ENCODE results near the gene SND1. TPM values are rescaled to one million over a fixed set of nuclear protein-coding genes. Genes with fewer than 3 reads are reported as not detected.

Gene SND1
- total and polyA plus RNA-seq, 3 experiments from 2014 or later: 121 to 203 (median 198) TPM

DNA sequence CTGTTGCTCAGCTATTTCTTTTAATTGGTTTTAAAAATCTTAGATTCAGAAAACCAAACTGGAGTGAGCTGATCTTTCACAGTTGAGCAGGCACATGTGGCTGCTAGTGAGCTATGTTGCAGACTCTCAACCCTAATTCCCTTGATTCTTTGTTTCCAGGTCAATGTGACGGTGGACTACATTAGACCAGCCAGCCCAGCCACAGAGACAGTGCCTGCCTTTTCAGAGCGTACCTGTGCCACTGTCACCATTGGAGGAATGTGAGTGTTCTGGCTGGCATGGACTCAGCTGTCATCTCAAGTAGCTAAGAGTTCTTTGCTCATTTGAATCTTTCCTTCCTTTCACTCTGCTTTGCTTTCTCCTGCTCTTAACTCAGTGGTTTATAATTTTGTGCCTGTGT lies 192.2 kb downstream of the SND1 start:
- H3K9me3 ChIP-seq (ENCODE audit: low read length): no peaks in the 10 kb centered on the region

DNA sequence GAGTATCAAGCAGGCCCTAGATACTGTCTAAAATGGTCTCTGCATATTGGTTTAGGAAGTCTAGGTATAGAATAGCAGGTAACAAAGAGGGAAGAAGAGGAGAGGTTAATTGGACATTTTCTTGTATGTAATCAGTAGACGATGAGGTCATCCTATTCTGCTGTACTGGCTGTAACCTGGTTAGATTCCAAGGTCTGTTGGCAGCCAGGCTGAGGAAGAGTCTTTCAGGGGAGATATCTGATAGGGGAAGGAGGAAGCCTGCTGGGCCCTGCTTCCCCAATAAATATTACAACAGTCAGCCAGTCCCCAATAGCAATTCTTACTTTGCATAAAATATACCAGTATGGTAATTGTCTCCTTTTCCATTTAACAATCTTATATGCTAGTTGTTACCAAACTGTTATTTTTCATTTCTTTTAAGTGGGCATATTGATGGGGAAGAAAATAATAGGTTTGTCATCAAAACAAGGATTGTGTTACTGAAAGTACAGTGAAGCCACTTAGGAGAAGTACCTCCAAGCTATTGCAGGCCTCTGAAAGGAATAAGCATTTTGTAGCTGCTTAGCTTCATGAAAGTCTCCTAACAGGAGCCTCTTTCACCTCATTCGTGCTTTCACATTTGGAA lies 192.8 kb downstream of the SND1 start:
- Histone ChIP-seq H3K4me3 (ENCODE audit: low read length) (no peak overlapping the region), H3K36me3 (ENCODE audit: insufficient read depth, low read length) (no peaks in the 10 kb centered on the region), H3K9me3 (ENCODE audit: low read length) (no peaks in the 10 kb centered on the region), H3K27me3 (ENCODE audit: insufficient read depth, low read length, poor library complexity, severe bottlenecking) (no peaks in the 10 kb centered on the region), H3K4me1 (ENCODE audit: insufficient read depth, low read length) (no peaks in the 10 kb centered on the region), H3K27ac (ENCODE audit: low read depth, low read length) (no peak overlapping the region)
- Mint-ChIP-seq H3K36me3 (peaks cover 0 to 44% (median 31%) of the 10 kb centered on the region in 3 donors), H3K27me3 (peaks cover 0 to 1% of the 10 kb centered on the region in 2 donors), H3K27ac (no peak overlapping the region), H3K4me3 (no peak overlapping the region), H3K9me3 (no peaks in the 10 kb centered on the region), H3K4me1 (peaks cover 2 to 19% (median 4%) of the 10 kb centered on the region in 3 donors)
- DNase-seq: no peak
- POLR2A ChIA-PET: no interaction called here
- CTCF ChIA-PET: no interaction called here

More for the DNA sequence above, 192.2 kb downstream of the SND1 start:
- Mint-ChIP-seq H3K27me3 (peaks cover 0 to 1% of the 10 kb centered on the region in 2 donors), H3K27ac (peak overlapping the region in 1 of 8 donors; percentile 82), H3K4me1 (peaks cover 0 to 19% (median 4%) of the 10 kb centered on the region in 3 donors), H3K36me3 (peaks cover 0 to 38% (median 25%) of the 10 kb centered on the region in 3 donors), H3K9me3 (no peaks in the 10 kb centered on the region), H3K4me3 (no peak overlapping the region)
- Histone ChIP-seq H3K27ac (ENCODE audit: low read depth, low read length) (no peak overlapping the region), H3K36me3 (ENCODE audit: insufficient read depth, low read length) (no peaks in the 10 kb centered on the region), H3K4me1 (ENCODE audit: insufficient read depth, low read length) (no peaks in the 10 kb centered on the region), H3K27me3 (ENCODE audit: insufficient read depth, low read length, poor library complexity, severe bottlenecking) (no peaks in the 10 kb centered on the region), H3K4me3 (ENCODE audit: low read length) (no peak overlapping the region)
- CTCF ChIA-PET: no interaction called here
- DNase-seq: no peak
- POLR2A ChIA-PET: no interaction called here

- H3K27me3 Mint-ChIP-seq: peaks cover 0 to 1% of the 10 kb centered on the region in 2 donors
- H3K4me3 Mint-ChIP-seq: no peak overlapping the region
- no peaks in the 10 kb centered on the region for H3K9me3 ChIP-seq (ENCODE audit: low read length)
- no peak overlapping the region for H3K27ac ChIP-seq (ENCODE audit: low read depth, low read length)
- peaks cover 3 to 15% (median 4%) of the 10 kb centered on the region in 3 donors for H3K4me1 Mint-ChIP-seq
- no peaks in the 10 kb centered on the region for H3K9me3 Mint-ChIP-seq
- POLR2A ChIA-PET: no interaction called here
- no peak overlapping the region for H3K27ac Mint-ChIP-seq
- no peak overlapping the region for H3K4me3 ChIP-seq (ENCODE audit: low read length)
- H3K36me3 ChIP-seq (ENCODE audit: insufficient read depth, low read length): no peaks in the 10 kb centered on the region
- CTCF ChIA-PET: no interaction called here
- no peaks in the 10 kb centered on the region for H3K4me1 ChIP-seq (ENCODE audit: insufficient read depth, low read length)
- no peaks in the 10 kb centered on the region for H3K27me3 ChIP-seq (ENCODE audit: insufficient read depth, low read length, poor library complexity, severe bottlenecking)
- H3K36me3 Mint-ChIP-seq: peaks cover 0 to 43% (median 35%) of the 10 kb centered on the region in 3 donors
- no peak for DNase-seq
These were observed 193.7 kb downstream of the SND1 start for GRCh38 chr7:127845522-127846214.

DNA sequence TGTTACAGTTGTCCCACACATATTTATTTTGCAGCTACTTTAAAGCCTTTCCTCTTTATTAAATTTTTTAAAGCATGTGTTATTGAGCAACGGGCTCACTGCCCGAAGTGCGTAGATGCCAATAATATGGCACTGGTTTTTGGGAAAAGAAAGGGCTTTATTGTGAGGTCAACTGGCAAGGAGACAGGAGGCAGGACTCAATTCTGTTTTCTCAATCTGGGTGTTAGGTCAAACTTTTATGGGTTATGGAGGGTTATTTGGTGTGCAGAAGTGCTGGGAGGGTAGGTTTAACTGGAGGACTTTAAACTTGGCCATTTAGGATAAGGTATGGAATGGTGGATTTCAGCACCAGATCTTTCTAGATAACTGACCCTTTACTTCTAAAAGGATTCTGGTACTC lies 195.6 kb downstream of the SND1 start:
- Mint-ChIP-seq H3K4me3 (no peak overlapping the region), H3K27me3 (peaks cover 0 to 1% of the 10 kb centered on the region in 2 donors), H3K36me3 (peaks cover 0 to 45% (median 32%) of the 10 kb centered on the region in 3 donors), H3K9me3 (no peaks in the 10 kb centered on the region), H3K27ac (no peak overlapping the region), H3K4me1 (peaks cover 3 to 10% (median 8%) of the 10 kb centered on the region in 3 donors)
- ChIA-PET CTCF (no interaction called here), POLR2A (no interaction called here)
- Histone ChIP-seq H3K9me3 (ENCODE audit: low read length) (no peaks in the 10 kb centered on the region), H3K27me3 (ENCODE audit: insufficient read depth, low read length, poor library complexity, severe bottlenecking) (no peaks in the 10 kb centered on the region), H3K4me1 (ENCODE audit: insufficient read depth, low read length) (no peaks in the 10 kb centered on the region), H3K27ac (ENCODE audit: low read depth, low read length) (no peak overlapping the region), H3K36me3 (ENCODE audit: insufficient read depth, low read length) (no peaks in the 10 kb centered on the region), H3K4me3 (ENCODE audit: low read length) (no peak overlapping the region)
- no peak for DNase-seq

DNA sequence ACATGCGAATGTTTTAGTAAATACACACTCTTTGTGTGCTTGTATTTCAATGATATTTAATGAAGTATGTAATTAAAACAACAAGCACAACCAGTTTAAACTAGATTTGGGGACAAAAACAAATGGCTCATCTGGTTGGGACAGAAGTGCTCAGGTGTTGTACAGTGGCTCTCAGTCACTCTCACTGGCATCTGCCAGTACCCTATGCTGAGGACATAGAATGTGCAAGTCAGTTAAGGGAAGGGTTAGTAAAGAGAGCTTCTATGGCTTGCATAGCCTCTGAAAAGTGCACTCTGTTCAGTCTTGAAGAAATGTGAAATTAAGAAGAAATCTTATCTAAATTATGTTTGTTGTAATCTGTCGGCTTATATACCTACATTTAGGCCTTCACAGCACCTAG lies 196.2 kb downstream of the SND1 start:
- peaks cover 9 to 16% (median 14%) of the 10 kb centered on the region in 3 donors for H3K4me1 Mint-ChIP-seq
- peaks cover 0 to 4% of the 10 kb centered on the region in 2 donors for H3K27me3 Mint-ChIP-seq
- no peaks in the 10 kb centered on the region for H3K9me3 Mint-ChIP-seq
- no peak overlapping the region for H3K27ac Mint-ChIP-seq
- no peaks in the 10 kb centered on the region for H3K4me1 ChIP-seq (ENCODE audit: insufficient read depth, low read length)
- ChIA-PET CTCF (no interaction called here), POLR2A (no interaction called here)
- H3K9me3 ChIP-seq (ENCODE audit: low read length): no peaks in the 10 kb centered on the region
- H3K36me3 ChIP-seq (ENCODE audit: insufficient read depth, low read length): no peaks in the 10 kb centered on the region
- peaks cover 0 to 39% (median 32%) of the 10 kb centered on the region in 3 donors for H3K36me3 Mint-ChIP-seq
- H3K4me3 Mint-ChIP-seq: no peak overlapping the region
- no peak overlapping the region for H3K27ac ChIP-seq (ENCODE audit: low read depth, low read length)
- no peaks in the 10 kb centered on the region for H3K27me3 ChIP-seq (ENCODE audit: insufficient read depth, low read length, poor library complexity, severe bottlenecking)
- H3K4me3 ChIP-seq (ENCODE audit: low read length): no peak overlapping the region
- no peak for DNase-seq

- Histone ChIP-seq H3K4me3 (ENCODE audit: low read length) (no peak overlapping the region), H3K27me3 (ENCODE audit: insufficient read depth, low read length, poor library complexity, severe bottlenecking) (no peaks in the 10 kb centered on the region), H3K36me3 (ENCODE audit: insufficient read depth, low read length) (no peaks in the 10 kb centered on the region), H3K27ac (ENCODE audit: low read depth, low read length) (no peak overlapping the region), H3K9me3 (ENCODE audit: low read length) (no peaks in the 10 kb centered on the region), H3K4me1 (ENCODE audit: insufficient read depth, low read length) (no peaks in the 10 kb centered on the region)
- POLR2A ChIA-PET: no interaction called here
- CTCF ChIA-PET: no interaction called here
- H3K36me3 Mint-ChIP-seq: peaks cover 0 to 25% (median 23%) of the 10 kb centered on the region in 3 donors
- no peak overlapping the region for H3K27ac Mint-ChIP-seq
- no peak overlapping the region for H3K4me3 Mint-ChIP-seq
- peaks cover 0 to 4% of the 10 kb centered on the region in 2 donors for H3K27me3 Mint-ChIP-seq
- H3K9me3 Mint-ChIP-seq: no peaks in the 10 kb centered on the region
- peaks cover 10 to 23% (median 19%) of the 10 kb centered on the region in 3 donors for H3K4me1 Mint-ChIP-seq
- no peak for DNase-seq
These were observed 198.2 kb downstream of the SND1 start for GRCh38 chr7:127850195-127850594.

DNA sequence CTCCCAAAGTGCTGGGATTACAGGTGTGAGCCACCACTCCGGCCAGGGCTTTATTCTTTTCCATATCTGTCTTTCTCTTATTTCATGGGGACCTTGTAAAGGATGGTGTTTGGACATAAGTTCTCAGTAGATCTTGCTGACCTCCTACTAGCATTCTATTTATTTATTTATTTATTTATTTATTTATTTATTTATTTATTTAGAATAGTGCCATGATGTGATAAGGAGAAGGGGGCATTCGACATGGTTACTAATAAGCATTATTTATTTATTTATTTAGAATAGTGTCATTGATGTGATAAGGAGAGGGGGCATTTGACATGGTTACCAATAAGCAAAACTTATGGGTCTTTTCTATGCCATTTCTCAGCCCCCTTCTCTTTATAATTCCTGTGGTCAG lies 202.4 kb downstream of the SND1 start:
- Mint-ChIP-seq H3K27me3 (peaks cover 3 to 6% of the 10 kb centered on the region in 2 donors), H3K4me1 (peaks cover 45 to 57% (median 50%) of the 10 kb centered on the region in 3 donors), H3K27ac (no peak overlapping the region), H3K4me3 (no peak overlapping the region), H3K36me3 (peaks cover 4 to 12% (median 8%) of the 10 kb centered on the region in 3 donors), H3K9me3 (no peaks in the 10 kb centered on the region)
- POLR2A ChIA-PET: interaction anchor here (0.7 kb wide), 1 partner anchor 375 kb away, joined by 4 read pairs; no protein-coding TSS in a partner anchor
- Histone ChIP-seq H3K9me3 (ENCODE audit: low read length) (no peaks in the 10 kb centered on the region), H3K36me3 (ENCODE audit: insufficient read depth, low read length) (no peaks in the 10 kb centered on the region), H3K4me3 (ENCODE audit: low read length) (no peak overlapping the region), H3K4me1 (ENCODE audit: insufficient read depth, low read length) (peaks cover 39% of the 10 kb centered on the region), H3K27me3 (ENCODE audit: insufficient read depth, low read length, poor library complexity, severe bottlenecking) (no peaks in the 10 kb centered on the region), H3K27ac (ENCODE audit: low read depth, low read length) (no peak overlapping the region)
- no peak for DNase-seq
- CTCF ChIA-PET: interaction anchor here (1.3 kb wide), 1 partner anchor 11 kb away, joined by 3 read pairs; no protein-coding TSS in a partner anchor

GRCh38 chr7:127857464-127857841 lies 205.5 kb downstream of the SND1 start:
- H3K36me3 Mint-ChIP-seq: peaks cover 1 to 4% (median 3%) of the 10 kb centered on the region in 3 donors
- Histone ChIP-seq H3K4me3 (ENCODE audit: low read length) (no peak overlapping the region), H3K27ac (ENCODE audit: low read depth, low read length) (no peak overlapping the region), H3K27me3 (ENCODE audit: insufficient read depth, low read length, poor library complexity, severe bottlenecking) (no peaks in the 10 kb centered on the region), H3K9me3 (ENCODE audit: low read length) (no peaks in the 10 kb centered on the region), H3K4me1 (ENCODE audit: insufficient read depth, low read length) (peaks cover 47% of the 10 kb centered on the region), H3K36me3 (ENCODE audit: insufficient read depth, low read length) (no peaks in the 10 kb centered on the region)
- H3K9me3 Mint-ChIP-seq: no peaks in the 10 kb centered on the region
- peaks cover 3 to 6% of the 10 kb centered on the region in 2 donors for H3K27me3 Mint-ChIP-seq
- H3K4me1 Mint-ChIP-seq: peaks cover 56 to 65% (median 64%) of the 10 kb centered on the region in 3 donors
- CTCF ChIA-PET: no interaction called here
- no peak overlapping the region for H3K27ac Mint-ChIP-seq
- POLR2A ChIA-PET: interaction anchor here (0.7 kb wide), 1 partner anchor 551 kb away, joined by 3 read pairs; no protein-coding TSS in a partner anchor
- no peak for DNase-seq
- H3K4me3 Mint-ChIP-seq: no peak overlapping the region

Data from CD8-positive, alpha-beta memory T cell (primary cell).